ENCODE data around the gene ECHDC3.

- TF ChIP-seq CTCF (IDR thresholded peaks at IDR 0.05) (no peak), EZH2phosphoT487 (IDR thresholded peaks at IDR 0.05) (no peak)
Observed at GRCh38 chr10:11787846-11788245, 45.7 kb downstream of the ECHDC3 start.

All from neural progenitor cell (in vitro differentiated cells).